Measurements from ENCODE around the gene PCNX3. TPM values are rescaled to one million over a fixed set of nuclear protein-coding genes. Genes with fewer than 3 reads are reported as not detected.

Gene PCNX3
- total and polyA plus RNA-seq, 10 of the 15 experiments (the other 5 are each of a cell fraction or from before 2014, with no cell fraction given): 0.03 to 46.6 (median 8.4) TPM

GRCh38 chr11:65639623-65640482 lies 24.3 kb downstream of the PCNX3 start:
- ChIA-PET POLR2A (interaction anchor here (0.9 to 7.6 kb wide), 18 partner anchors 14 to 251 kb away, joined by 3 to 100 read pairs (median 7); partner anchors contain the start of genes CCDC85B, EHBP1L1, PCNX3 and RELA), CTCF (interaction anchor here (0.7 to 2.9 kb wide), 16 partner anchors 13 to 220 kb away, joined by 3 to 14 read pairs (median 6); partner anchors contain the start of genes EHBP1L1, FAM89B, MUS81 and PCNX3), RAD21 (ENCODE audit: unreplicated experiment) (interaction anchor here (0.5 to 2.9 kb wide), 14 partner anchors 13 to 178 kb away, joined by 3 to 19 read pairs (median 4); partner anchors contain the start of genes EHBP1L1, FAM89B, PCNX3 and RELA), SMC1A (ENCODE audit: uncharacterized antibody, unreplicated experiment) (interaction anchor here (0.6 to 3.6 kb wide), 6 partner anchors 13 to 479 kb away, joined by 3 to 33 read pairs (median 10); partner anchors contain the start of genes PCNX3 and RELA)
- intact Hi-C loops (cut with micrococcal nuclease; ENCODE audit: unreplicated experiment): loop anchor here (1.0 to 2.0 kb wide), 3 partner anchors 13 to 25 kb away; partner anchors contain the start of genes MAP3K11 and PCNX3
- FAIRE-seq (peak; percentile 97), ATAC-seq (peak; percentile 70), DNase-seq (ENCODE audit: low read depth, low spot score) (peak; percentile 91)
- Histone ChIP-seq H3K27ac (ENCODE audit: control insufficient read depth, insufficient read depth) (peak overlapping the region; percentile 89), H3K9me3 (replicated peaks; ENCODE audit: control insufficient read depth, insufficient read depth, low read length) (no peaks in the 10 kb centered on the region), H3K36me3 (ENCODE audit: control insufficient read depth in 2 of 2, insufficient read depth in 2 of 2, low read length in 1 of 2) (peaks cover 12 to 30% of the 10 kb centered on the region in 2 experiments), H3K4me3 (peak overlapping the region; percentile 85), H3K4me1 (ENCODE audit: control insufficient read depth, insufficient read depth, low read length) (peaks cover 34% of the 10 kb centered on the region), H3K9ac (ENCODE audit: control insufficient read depth, insufficient read depth, low read length) (peak overlapping the region; percentile 92), H3K79me2 (ENCODE audit: control insufficient read depth, insufficient read depth, low read length) (peaks cover 42% of the 10 kb centered on the region), H4K20me1 (ENCODE audit: control insufficient read depth, insufficient read depth) (no peaks in the 10 kb centered on the region), H3K4me2 (ENCODE audit: control insufficient read depth, insufficient read depth) (peak overlapping the region; percentile 99), H3K27me3 (replicated peaks in 1 of 2; ENCODE audit: control insufficient read depth in 2 of 2, insufficient read depth in 2 of 2, low read length in 1 of 2) (no peaks in the 10 kb centered on the region), H2AFZ (ENCODE audit: control insufficient read depth, low read depth, low read length) (no peak overlapping the region; the same call in 1 of the 2 replicates)
- 4% methylated on average over 8 of the region's 8 CpGs for WGBS (ENCODE audit: insufficient coverage, insufficient replicate concordance, low lambda C conversion rate, missing lambda C conversion rate)
- in situ Hi-C loops (cut with MboI): no loop called here
- TSS peak; percentile 50 for BruUV-seq (replicated peaks)
- TF ChIP-seq, protein P1, sequence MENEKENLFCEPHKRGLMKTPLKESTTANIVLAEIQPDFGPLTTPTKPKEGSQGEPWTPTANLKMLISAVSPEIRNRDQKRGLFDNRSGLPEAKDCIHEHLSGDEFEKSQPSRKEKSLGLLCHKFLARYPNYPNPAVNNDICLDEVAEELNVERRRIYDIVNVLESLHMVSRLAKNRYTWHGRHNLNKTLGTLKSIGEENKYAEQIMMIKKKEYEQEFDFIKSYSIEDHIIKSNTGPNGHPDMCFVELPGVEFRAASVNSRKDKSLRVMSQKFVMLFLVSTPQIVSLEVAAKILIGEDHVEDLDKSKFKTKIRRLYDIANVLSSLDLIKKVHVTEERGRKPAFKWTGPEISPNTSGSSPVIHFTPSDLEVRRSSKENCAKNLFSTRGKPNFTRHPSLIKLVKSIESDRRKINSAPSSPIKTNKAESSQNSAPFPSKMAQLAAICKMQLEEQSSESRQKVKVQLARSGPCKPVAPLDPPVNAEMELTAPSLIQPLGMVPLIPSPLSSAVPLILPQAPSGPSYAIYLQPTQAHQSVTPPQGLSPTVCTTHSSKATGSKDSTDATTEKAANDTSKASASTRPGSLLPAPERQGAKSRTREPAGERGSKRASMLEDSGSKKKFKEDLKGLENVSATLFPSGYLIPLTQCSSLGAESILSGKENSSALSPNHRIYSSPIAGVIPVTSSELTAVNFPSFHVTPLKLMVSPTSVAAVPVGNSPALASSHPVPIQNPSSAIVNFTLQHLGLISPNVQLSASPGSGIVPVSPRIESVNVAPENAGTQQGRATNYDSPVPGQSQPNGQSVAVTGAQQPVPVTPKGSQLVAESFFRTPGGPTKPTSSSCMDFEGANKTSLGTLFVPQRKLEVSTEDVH (IDR thresholded peaks at IDR 0.05; ENCODE audit: low read depth, partially characterized antibody): peak; percentile 57
- TF ChIP-seq YBX1 (IDR thresholded peaks at IDR 0.05): peak; percentile 28; the same call in 1 of the 2 replicates
- TF ChIP-seq MXI1 (IDR thresholded peaks at IDR 0.05; ENCODE audit: low read depth, low read length): peak; percentile 66
- 0 out of 2 replicates have a peak, but pooled peaks have one; percentile 20 for TF ChIP-seq SMAD5 (IDR thresholded peaks at IDR 0.05; ENCODE audit: low read depth)
- TF ChIP-seq NR2C2 (IDR thresholded peaks at IDR 0.05; ENCODE audit: borderline replicate concordance, control insufficient read depth, insufficient read length, low read depth): no peak
- peak; percentile 70; the same call in 1 of the 2 replicates for TF ChIP-seq LARP7 (IDR thresholded peaks at IDR 0.05)
- no peak for TF ChIP-seq RAD21 (IDR thresholded peaks at IDR 0.05; ENCODE audit: insufficient read depth, low read depth, low read length)
- no peak for TF ChIP-seq RBBP5 (conservative IDR thresholded peaks at IDR 0.05)
- no peak for TF ChIP-seq EGR1 (IDR thresholded peaks at IDR 0.05; ENCODE audit: borderline replicate concordance in 1 of 2, low read depth in 2 of 2, low read length in 2 of 2)
- 0 out of 2 replicates have a peak, but pooled peaks have one; percentile 10 for TF ChIP-seq JUNB (IDR thresholded peaks at IDR 0.05)
- no peak for TF ChIP-seq USF1 (IDR thresholded peaks at IDR 0.05; ENCODE audit: borderline replicate concordance, extremely low read length, insufficient read depth, low read depth, low read length)
- no peak for TF ChIP-seq PML (IDR thresholded peaks at IDR 0.05; ENCODE audit: low read length)
- TF ChIP-seq NFIC (IDR thresholded peaks at IDR 0.05; ENCODE audit: low read depth, low read length): no peak
- peak; percentile 92 to 96 for TF ChIP-seq EP300 (IDR thresholded peaks at IDR 0.05; ENCODE audit: borderline replicate concordance in 1 of 2, control insufficient read depth in 1 of 2, low read depth in 2 of 2, low read length in 2 of 2)
- TF ChIP-seq CREB1 (IDR thresholded peaks at IDR 0.05; ENCODE audit: low read depth): peak; percentile 83
- TF ChIP-seq, protein P2, sequence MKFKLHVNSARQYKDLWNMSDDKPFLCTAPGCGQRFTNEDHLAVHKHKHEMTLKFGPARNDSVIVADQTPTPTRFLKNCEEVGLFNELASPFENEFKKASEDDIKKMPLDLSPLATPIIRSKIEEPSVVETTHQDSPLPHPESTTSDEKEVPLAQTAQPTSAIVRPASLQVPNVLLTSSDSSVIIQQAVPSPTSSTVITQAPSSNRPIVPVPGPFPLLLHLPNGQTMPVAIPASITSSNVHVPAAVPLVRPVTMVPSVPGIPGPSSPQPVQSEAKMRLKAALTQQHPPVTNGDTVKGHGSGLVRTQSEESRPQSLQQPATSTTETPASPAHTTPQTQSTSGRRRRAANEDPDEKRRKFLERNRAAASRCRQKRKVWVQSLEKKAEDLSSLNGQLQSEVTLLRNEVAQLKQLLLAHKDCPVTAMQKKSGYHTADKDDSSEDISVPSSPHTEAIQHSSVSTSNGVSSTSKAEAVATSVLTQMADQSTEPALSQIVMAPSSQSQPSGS (IDR thresholded peaks at IDR 0.05; ENCODE audit: low read length): no peak; the same call in 1 of the 2 replicates
